MCF 10A (cell line): Measurements from ENCODE around the gene ZNF652. TPM values are rescaled to one million over a fixed set of nuclear protein-coding genes. Genes with fewer than 3 reads are reported as not detected.

Experiments
- BruUV-seq: library from RNA; stranded (reverse); fragments of 400-500 nt; replicated peaks from 2 replicates; lab custom pipeline; 2021; lab: Mats Ljungman, UMichigan
- CTCF ChIA-PET: fragments of 300-600 bp; sonication (Branson Sonifier 250); formaldehyde crosslinking; extraction: SDS; loops from one replicate; lab custom pipeline; 2021; ENCODE audit warnings: antibody characterized with exemption, inconsistent platforms; lab: Yijun Ruan, JAX
- POLR2A ChIA-PET: fragments of 300-600, 350-650 bp; sonication (Branson Sonifier 250); formaldehyde crosslinking; extraction: SDS; loops from one replicate; lab custom pipeline; 2020; ENCODE audit warnings: antibody characterized with exemption, inconsistent platforms; lab: Yijun Ruan, JAX
- DNase-seq: peaks from one replicate; pipeline ENCODE4 v3.0.0-alpha.2; 2018; ENCODE audit not compliant: unreplicated experiment
- H3K27ac Mint-ChIP-seq: one replicate; pipeline ENCODE4 v1.8.0; 2022; ENCODE audit warnings: mild to moderate bottlenecking, low read depth, mixed read lengths; ENCODE audit not compliant: unreplicated experiment
- H3K27me3 Mint-ChIP-seq: one replicate; pipeline ENCODE4 v1.8.0; 2022; ENCODE audit warnings: mixed read lengths; ENCODE audit not compliant: insufficient read depth, unreplicated experiment
- H3K36me3 Mint-ChIP-seq: one replicate; pipeline ENCODE4 v1.8.0; 2022; ENCODE audit warnings: mild to moderate bottlenecking, moderate library complexity, mixed read lengths; ENCODE audit not compliant: insufficient read depth, unreplicated experiment
- H3K4me1 Mint-ChIP-seq: one replicate; pipeline ENCODE4 v1.8.0; 2022; ENCODE audit warnings: mixed read lengths; ENCODE audit not compliant: insufficient read depth, unreplicated experiment
- H3K4me3 Mint-ChIP-seq: one replicate; pipeline ENCODE4 v1.8.0; 2022; ENCODE audit warnings: mild to moderate bottlenecking, moderate library complexity, mixed read lengths; ENCODE audit not compliant: unreplicated experiment
- H3K9me3 Mint-ChIP-seq: one replicate; pipeline ENCODE4 v1.8.0; 2022; ENCODE audit warnings: mixed read lengths; ENCODE audit not compliant: unreplicated experiment
- CTCF ChIP-seq: fragments of 200-600 bp; IDR thresholded peaks from one replicate; pipeline ENCODE4 v1.8.0; 2022; ENCODE audit warnings: antibody characterized with exemption, mild to moderate bottlenecking; ENCODE audit not compliant: unreplicated experiment
- intact Hi-C: fragments of 100-400 bp; cut with micrococcal nuclease; formaldehyde crosslinking; loops from 2 replicates; pipeline ENCODE4 v1.14.1; 2022
- total RNA-seq: library from RNA; stranded (reverse); gene quantifications from 2 replicates; pipeline ENCODE4 v1.2.3, GENCODE V29; 2022

Gene ZNF652
- total RNA-seq, 1 experiment from 2014 or later, result 18.8 TPM

DNA sequence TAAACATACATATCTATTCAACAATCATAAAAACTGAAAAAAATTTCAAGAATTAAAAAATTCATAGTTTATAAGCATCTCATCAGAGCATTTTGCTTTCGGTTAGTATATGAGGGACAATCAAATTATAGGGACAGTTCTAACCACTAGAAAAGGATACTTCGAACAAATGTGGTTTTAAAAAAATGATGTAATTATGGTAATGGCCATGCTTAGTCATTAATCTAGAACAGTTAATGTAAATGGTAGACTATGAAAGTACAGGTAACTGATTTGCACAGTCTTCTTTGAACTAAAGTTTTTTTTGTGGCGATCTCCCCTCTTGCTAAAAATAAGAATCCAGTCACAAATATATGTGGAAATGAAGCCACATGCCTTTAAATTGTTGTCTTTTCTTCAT is 67.9 kb downstream of the ZNF652 start:
- BruUV-seq, result no TSS peak
- DNase-seq, result no peak
- no peaks in the 10 kb centered on the region for H3K27me3 Mint-ChIP-seq
- no peaks in the 10 kb centered on the region for H3K4me1 Mint-ChIP-seq
- intact Hi-C loops, result loop anchor here (10.0 kb wide), 2 partner anchors 259 to 489 kb away; no protein-coding TSS in a partner anchor
- H3K9me3 Mint-ChIP-seq, result no peaks in the 10 kb centered on the region
- H3K4me3 Mint-ChIP-seq, result no peak overlapping the region
- POLR2A ChIA-PET, result interaction anchor here (0.6 kb wide), 1 partner anchor 83 kb away, joined by 3 read pairs; no protein-coding TSS in a partner anchor
- no peak for TF ChIP-seq CTCF
- H3K27ac Mint-ChIP-seq, result no peak overlapping the region
- peaks cover 20% of the 10 kb centered on the region for H3K36me3 Mint-ChIP-seq
- CTCF ChIA-PET, result no interaction called here

DNA sequence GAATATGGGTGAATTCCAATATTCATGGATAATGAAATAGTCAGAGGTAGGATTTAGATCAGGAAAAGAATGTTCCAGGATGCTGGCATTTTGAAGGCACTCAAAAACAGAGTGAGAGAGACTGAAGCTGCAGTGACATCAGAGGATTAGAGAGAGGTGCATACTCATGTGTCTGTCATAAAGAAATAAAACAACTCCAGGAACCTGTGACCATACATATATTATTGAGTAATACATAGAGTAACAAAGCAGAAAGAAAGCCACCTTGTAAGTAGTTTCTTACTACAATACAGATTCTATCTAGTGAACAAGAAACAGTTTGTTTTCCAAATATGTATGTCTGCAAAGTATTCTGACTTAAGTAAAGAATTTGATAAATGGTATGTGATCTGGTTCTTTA is 69.1 kb downstream of the ZNF652 start:
- ChIA-PET CTCF (interaction anchor here (0.6 to 0.7 kb wide), 2 partner anchors 66 to 293 kb away, joined by 3 read pairs; no protein-coding TSS in a partner anchor), POLR2A (no interaction called here)
- no TSS peak for BruUV-seq
- Mint-ChIP-seq H3K27ac (no peak overlapping the region), H3K4me1 (no peaks in the 10 kb centered on the region), H3K36me3 (peaks cover 20% of the 10 kb centered on the region), H3K9me3 (no peaks in the 10 kb centered on the region), H3K4me3 (no peak overlapping the region), H3K27me3 (no peaks in the 10 kb centered on the region)
- TF ChIP-seq CTCF, result no peak
- intact Hi-C loops, result loop anchor here (10.0 kb wide), 2 partner anchors 258 to 488 kb away; no protein-coding TSS in a partner anchor
- DNase-seq, result no peak

- Mint-ChIP-seq H3K27ac (no peak overlapping the region), H3K27me3 (no peaks in the 10 kb centered on the region), H3K36me3 (peaks cover 20% of the 10 kb centered on the region), H3K4me1 (no peaks in the 10 kb centered on the region), H3K9me3 (no peaks in the 10 kb centered on the region), H3K4me3 (no peak overlapping the region)
- POLR2A ChIA-PET, result interaction anchor here (0.6 kb wide), 1 partner anchor 276 kb away, joined by 3 read pairs; no protein-coding TSS in a partner anchor
- CTCF ChIA-PET, result interaction anchor here (0.5 to 1.3 kb wide), 5 partner anchors 14 to 1203 kb away, joined by 3 to 4 read pairs (median 3); no protein-coding TSS in a partner anchor
- BruUV-seq, result no TSS peak
- DNase-seq, result no peak
- no peak for TF ChIP-seq CTCF
- intact Hi-C loops, result loop anchor here (2.0 to 10.0 kb wide), 3 partner anchors 65 to 487 kb away; no protein-coding TSS in a partner anchor
Observed at GRCh38 chr17:49291929-49292328, 70.1 kb downstream of the ZNF652 start.

GRCh38 chr17:49290690-49291359 is 71.2 kb downstream of the ZNF652 start:
- POLR2A ChIA-PET, result interaction anchor here (0.6 to 1.2 kb wide), 2 partner anchors 235 to 383 kb away, joined by 3 read pairs; no protein-coding TSS in a partner anchor
- Mint-ChIP-seq H3K9me3 (no peaks in the 10 kb centered on the region), H3K4me1 (no peaks in the 10 kb centered on the region), H3K27me3 (no peaks in the 10 kb centered on the region), H3K27ac (no peak overlapping the region), H3K36me3 (peaks cover 20% of the 10 kb centered on the region), H3K4me3 (no peak overlapping the region)
- no TSS peak for BruUV-seq
- peak; percentile 47 for DNase-seq
- intact Hi-C loops, result loop anchor here (2.0 to 10.0 kb wide), 3 partner anchors 64 to 486 kb away; no protein-coding TSS in a partner anchor
- peak; percentile 49 for TF ChIP-seq CTCF
- CTCF ChIA-PET, result interaction anchor here (0.6 to 1.7 kb wide), 17 partner anchors 10 to 1523 kb away, joined by 3 to 5 read pairs (median 3); partner anchors contain the start of gene HOXB13
